Lower leg skin (tissue), 3 donors: ENCODE results near the gene BRD3.

ENCODE experiments used
- POLR2A ChIP-seq, 2 donors: fragments of 450-650 bp; IDR thresholded peaks; one replicate each; pipeline ENCODE4 v1.6.1; 2016 to 2017; ENCODE audit warnings: antibody characterized with exemption in 2 of 2, mild to moderate bottlenecking in 1 of 2, moderate library complexity in 1 of 2
- TF ChIP-seq, protein P1 (sequence below), 3 donors: fragments of 450-650 bp; IDR thresholded peaks; one replicate each; pipeline ENCODE4 v1.5.1; 2016; ENCODE audit warnings: antibody characterized with exemption in 3 of 3, mild to moderate bottlenecking in 3 of 3, moderate library complexity in 2 of 3

DNA sequence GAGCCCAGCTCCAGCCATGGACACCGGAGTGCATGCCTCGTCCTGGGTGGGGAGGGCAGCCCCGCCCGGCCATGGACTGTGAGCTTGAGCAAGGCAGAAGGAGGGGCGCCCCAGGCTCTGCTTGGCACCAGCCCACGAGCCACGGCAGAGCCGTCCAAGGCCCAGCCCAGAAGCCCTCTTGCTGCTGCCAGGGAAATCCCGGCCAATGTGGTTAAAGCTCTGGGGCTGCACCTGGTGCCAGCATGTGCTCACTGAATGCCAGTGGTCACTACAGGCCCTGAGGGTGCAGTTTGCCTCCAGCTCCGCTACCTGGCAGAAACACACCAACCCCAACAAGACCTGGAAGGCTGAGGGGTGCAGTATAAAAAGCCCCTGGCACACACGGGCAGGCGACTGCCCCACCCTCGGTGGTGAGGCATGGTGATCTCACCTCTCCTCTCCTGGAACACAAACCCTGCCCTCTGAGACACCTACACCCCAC, 11.8 kb downstream of the BRD3 start:
- no peak for TF ChIP-seq POLR2A (IDR thresholded peaks at IDR 0.05)
- TF ChIP-seq, protein P1, sequence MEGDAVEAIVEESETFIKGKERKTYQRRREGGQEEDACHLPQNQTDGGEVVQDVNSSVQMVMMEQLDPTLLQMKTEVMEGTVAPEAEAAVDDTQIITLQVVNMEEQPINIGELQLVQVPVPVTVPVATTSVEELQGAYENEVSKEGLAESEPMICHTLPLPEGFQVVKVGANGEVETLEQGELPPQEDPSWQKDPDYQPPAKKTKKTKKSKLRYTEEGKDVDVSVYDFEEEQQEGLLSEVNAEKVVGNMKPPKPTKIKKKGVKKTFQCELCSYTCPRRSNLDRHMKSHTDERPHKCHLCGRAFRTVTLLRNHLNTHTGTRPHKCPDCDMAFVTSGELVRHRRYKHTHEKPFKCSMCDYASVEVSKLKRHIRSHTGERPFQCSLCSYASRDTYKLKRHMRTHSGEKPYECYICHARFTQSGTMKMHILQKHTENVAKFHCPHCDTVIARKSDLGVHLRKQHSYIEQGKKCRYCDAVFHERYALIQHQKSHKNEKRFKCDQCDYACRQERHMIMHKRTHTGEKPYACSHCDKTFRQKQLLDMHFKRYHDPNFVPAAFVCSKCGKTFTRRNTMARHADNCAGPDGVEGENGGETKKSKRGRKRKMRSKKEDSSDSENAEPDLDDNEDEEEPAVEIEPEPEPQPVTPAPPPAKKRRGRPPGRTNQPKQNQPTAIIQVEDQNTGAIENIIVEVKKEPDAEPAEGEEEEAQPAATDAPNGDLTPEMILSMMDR (IDR thresholded peaks at IDR 0.05) = no peak
